ENCODE measurements around the gene ZDHHC24.
A peak's percentile ranks its signal among the peaks of the same experiment; 100 is the strongest.
"Not testable (repeated sequence)": the region's sequence is repeated elsewhere in the genome, so short reads cannot be mapped to it uniquely, and the experiment has no call there.

Gene ZDHHC24

DNA sequence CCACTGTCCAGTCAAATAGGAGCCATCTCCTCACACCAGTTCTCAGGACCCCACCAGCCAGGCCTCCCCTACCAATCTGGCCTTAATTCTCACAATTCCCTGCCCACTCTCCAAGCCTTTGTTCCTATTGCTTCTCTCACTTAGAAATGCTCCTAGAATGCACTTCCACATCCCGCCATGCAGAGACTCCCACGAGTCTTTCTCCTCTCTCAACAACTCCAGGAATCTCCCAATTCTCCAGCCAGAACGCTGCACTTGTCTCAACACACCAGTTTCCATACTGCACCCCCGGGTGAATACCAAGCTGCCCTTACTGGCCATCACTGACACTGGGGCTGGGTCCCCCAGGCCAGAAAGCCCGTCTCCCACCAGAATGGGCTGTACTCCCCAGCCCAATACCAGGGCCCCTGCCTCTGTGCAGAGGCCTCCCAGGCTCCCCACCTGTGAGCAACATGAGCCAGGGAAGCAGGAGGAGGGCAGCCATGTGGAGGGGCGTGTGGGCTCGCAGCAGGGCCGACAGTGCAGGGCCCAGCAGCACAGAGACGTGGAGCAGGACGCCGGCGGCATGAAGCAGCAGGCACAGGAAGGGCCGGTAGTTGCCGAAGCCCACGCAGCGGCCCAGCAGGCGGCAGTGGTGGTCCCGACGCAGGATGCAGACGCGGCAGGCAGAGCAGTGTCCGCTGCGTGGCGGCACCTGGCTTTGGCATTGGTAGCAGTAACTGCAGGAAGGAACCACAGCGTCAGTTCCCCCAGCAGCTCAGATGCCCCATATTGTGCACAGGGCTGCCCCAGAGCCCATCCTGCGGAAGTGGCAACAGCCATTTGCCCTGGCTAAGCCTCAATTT is 2.4 kb downstream of the ZDHHC24 start:
- DNase-seq = peak; percentile 36

DNA sequence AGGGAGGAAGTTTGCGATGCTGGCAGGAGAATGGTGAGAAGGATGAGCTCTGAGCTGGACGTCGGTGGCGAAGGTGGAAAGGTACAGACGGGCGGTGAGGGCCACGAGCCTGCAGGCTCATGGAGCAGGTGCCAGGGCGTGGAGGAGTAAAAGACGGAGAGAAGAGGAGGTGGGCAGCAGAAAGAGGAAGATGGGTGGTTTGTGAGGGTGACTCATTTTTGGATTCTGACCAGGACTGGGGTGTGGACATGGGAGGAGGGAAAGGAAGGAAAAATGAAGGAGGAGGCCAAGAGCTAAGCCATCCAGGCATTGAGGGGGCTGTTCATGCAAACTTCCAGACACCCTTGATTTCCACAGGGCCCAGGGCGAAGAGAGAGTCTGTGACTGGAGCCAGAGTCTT is 3.5 kb downstream of the ZDHHC24 start:
- no peak for DNase-seq

DNA sequence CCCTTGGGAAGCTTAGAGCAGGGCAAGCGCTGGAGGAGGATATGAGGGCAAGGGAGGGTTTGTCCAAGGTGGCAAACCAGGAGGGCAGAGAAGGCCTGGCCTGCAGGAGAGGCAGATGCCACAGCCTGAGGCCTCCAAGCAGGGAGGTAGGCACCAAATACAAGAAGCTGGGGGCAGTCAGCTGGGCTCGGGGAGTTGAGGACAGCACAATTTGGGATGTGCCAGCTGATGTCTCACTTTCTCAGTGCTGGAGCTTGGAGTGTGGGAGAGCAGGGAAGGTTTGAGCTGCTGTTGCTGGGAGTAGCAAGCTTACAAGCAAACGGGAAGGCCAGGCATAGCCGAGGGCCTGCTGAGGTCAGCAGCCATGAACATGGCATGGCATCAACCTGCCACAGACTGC is 4.0 kb downstream of the ZDHHC24 start:
- DNase-seq = no peak

DNA sequence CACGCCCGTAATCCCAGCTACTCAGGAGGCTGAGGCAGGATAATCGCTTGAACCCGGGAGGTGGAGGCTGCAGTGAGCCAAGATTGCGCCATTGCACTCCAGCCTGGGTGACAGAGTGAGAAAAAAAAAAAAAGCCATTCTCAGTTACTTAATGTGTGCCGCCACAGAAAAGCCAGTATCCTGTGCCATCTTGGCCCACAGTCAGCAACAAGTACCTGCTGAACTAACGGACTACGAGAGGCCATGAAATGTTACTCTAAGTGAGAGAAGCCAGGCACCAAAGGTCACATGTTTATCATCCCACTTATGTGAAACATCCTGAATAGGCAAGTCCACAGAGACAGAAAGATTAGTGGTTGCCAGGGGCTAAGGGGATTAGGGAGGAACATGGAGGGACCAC is 5.2 kb downstream of the ZDHHC24 start:
- not testable (repeated sequence) for DNase-seq

DNA sequence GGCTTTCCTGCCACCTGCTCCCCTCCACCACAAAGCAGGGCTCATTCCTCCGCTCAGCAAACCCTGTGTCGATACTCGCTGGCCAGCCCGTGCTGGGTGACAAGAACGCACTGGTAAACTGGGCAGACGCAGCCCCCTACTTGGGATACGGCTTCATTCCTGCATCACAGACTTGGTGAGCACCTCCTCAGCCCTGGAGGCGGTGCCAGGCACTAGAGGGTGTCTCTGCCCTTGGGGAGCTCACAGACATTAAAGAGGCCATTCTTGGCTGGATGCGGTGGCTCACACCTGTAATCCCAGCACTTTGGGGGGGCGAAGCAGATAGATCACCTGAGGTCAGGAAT is 6.0 kb downstream of the ZDHHC24 start:
- no peak for DNase-seq

DNA sequence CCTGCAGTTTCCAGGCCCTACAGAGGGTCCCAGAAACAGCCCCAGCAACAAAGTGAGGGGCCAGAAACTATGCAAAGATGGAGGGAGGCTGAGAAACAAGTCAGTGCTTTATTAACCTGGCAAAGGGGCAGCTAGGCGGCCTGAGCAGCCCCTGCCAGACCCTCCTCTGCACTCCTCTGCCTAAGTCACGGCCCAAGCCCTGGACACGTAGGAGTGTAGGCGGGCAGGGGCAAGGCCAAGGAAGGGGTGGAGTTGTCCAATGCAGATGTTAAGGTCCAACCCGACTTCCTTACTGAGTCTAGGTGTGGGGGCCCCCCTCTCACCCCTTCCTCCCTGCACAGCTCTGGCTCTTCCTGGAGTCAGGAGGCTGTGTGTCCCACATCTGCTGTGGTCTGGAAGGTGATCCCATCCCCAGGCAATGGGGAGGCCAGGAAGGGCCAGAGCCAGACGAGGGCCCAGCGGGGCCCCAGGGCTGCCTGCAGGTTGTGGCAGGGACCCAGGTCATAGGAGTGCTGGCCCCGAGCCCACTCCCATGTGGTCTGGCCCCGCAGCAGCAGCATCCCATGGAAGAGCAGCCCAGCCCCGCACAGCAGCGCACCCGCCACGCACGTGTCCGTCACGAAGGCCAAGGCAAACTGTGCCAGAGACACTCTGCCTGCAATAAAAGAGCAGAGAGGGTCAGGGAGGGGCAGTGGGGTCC is 6.5 kb downstream of the ZDHHC24 start:
- DNase-seq = no peak

DNA sequence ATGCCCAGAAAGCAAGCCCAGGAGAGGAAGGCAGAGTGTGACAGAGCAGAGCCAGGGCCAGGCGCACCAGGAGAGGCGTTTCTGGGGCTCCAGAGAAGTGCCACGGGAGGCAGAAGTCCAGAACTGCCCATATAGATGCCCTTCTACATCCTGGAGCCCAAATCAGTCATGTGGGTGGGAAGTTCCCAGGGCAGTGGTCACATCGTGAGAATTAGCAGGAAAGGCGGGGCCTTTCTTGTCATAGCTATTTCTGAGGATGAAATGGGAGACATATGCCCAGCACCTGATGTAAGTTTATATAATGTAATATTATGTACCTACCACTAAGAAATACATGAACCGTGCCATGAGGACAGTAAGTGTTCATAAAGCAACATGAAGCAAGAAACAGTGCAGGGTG is 13.1 kb downstream of the ZDHHC24 start:
- no peak for DNase-seq

DNA sequence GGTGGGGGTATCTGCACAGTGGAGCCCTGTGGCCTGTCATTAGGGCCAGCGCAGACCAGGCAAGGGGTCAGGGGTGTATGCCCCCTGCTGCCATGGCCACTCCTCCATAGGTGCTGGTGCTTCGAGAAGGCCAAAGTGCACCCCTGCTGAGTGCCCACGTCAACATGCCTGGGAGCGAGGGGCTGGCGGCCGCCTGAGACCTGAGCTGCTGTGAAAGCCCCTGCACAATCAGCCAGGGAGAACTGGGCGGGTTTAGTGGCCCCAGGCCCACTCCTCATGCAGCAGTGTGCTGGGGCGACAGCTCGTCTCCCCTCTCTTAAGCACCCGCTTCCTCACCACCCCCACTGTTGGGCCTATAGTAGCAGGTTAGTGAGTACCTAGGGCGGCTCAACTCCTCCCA is 14.0 kb downstream of the ZDHHC24 start:
- DNase-seq = no peak

DNA sequence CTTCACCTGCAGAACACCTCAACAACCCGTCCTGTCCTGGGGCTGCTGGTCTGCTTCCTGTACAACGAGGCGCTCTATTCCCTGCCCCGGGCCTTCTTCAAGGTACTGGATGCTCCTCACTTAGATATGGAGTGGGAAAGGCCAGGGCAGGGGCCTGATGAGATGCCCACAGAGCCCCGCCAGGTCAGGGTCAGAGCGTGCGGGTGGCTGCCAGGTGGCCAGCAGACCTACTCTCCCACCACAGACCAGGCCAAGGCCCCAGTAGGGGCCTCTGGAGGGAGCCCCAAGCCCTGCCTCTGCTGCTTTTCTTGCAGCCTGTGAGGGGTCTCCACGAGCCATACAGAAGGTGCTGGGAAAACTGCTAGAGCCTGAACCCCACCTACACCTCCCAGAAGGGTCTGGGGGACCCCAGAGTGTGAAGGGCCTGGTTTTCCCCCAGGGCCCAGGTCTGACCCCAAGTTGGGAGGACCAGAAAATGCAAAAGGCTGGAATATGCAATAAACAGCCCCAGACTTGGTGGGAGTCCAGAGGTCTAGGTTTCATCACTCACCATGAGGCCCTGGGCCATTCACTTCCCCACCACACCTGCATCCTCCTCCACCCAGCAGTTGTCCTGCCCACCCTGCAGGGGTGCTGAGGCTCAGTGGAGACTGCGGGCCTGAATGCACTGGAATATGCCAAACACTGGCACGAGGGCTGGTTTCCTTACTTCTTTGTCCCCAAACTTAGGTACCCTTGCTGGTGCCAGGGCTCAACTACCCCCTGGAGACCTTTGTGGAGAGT is 14.7 kb downstream of the ZDHHC24 start:
- no peak for DNase-seq

DNA sequence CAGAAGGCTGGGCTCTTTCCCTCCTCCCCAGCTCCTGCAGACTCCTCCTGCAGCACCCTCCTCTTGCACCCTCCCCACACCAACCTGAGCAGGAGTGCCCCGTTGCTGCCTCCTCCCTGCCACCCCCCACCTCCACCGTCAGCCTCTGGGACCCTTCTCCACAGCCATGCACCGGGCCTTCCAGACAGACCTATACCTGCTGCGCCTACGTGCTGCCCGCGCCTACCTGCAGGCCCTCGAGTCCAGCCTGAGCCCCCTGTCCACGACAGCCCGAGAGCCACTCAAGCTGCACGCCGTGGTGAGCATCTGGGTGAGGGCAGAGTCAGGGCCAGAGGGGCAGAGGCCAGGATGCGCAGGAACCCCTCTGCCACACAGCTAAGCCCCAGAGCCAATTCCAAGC is 16.2 kb downstream of the ZDHHC24 start:
- no peak for DNase-seq

DNA sequence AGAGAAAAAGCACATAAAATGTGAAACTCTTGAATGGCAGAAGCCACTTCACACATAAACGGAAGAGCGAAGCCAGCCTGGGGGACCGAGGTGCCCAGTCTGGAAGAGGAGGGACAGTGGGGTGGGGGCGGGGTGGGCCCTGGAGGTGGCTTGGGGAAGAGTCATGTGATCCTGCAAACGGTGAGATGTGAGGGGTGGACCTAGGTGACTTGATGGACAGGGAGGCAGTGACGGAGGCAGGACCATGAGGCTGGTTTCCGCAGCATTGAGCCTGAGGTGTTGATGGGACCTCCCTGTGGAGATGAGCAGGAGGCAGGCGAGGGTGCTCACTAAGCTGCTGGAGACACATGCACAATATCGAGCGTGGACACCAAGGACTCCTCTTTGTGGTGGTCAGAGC is 16.8 kb downstream of the ZDHHC24 start:
- DNase-seq = no peak

DNA sequence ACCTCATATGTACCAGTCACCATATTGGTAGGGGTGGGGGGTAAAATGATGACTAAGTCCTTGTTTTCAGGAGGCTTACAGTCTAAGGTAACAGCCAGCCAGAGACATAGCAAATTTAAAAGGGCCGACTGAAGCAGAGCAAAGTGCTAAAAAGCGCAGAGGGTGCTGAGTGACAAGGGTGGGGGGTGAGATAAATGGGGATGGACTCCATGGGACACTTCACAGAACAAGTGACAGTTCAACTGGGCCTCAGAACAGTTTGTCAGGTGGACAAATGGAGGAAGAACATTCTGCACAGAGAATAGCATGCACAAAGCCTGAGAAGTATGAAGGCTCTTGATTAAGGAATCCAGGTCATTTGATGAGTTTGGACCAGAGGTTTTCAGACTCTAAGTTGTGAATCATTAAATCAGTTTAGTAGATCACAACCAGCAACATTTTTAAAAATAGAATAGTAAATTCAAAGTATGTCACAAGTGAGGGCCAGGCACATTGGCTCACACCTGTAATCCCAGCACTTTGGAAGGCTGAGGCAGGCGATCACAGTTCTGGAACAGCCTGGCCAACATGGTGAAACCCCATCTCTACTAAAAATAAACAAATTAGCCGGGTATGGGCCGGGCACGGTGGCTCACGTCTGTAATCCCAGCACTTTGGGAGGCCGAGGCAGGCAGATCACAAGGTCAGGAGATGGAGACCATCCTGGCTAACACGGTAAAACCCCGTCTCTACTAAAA is 21.4 kb downstream of the ZDHHC24 start:
- no peak for DNase-seq

DNA sequence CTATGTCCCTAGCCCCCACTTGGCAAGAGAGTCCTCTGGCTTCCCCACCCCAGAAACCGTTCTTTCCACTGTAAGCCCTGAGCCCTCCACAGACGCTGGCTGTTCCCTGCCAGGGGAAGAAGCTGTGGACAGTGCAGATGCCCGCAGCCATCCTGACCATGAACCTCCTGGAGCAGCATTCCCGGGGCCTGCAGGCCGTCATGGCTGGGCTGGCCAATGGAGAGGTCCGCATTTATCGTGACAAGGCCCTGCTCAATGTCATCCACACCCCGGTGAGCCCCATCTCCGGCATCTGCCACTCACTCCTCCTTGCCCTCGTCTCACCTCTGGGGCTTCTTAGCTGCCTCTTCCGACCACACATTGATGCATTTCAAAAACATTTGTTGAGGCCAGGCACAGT is 22.2 kb downstream of the ZDHHC24 start:
- DNase-seq = no peak

DNA sequence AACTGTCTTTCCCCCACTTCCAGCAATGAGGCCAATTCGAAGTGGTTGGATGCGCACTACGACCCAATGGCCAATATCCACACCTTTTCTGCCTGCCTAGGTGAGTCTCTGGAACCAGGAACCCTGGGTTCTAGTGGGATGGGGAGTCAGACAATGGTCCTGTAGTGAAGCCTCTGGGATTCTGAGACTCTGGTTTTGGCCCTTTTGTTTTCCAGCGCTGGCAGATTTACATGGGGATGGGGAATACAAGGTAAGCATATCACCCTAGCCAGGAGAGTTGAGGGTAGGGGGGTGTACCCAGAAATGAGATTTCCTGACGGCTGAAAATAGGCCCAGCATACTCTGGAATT is 34.9 kb downstream of the ZDHHC24 start:
- no peak for DNase-seq

DNA sequence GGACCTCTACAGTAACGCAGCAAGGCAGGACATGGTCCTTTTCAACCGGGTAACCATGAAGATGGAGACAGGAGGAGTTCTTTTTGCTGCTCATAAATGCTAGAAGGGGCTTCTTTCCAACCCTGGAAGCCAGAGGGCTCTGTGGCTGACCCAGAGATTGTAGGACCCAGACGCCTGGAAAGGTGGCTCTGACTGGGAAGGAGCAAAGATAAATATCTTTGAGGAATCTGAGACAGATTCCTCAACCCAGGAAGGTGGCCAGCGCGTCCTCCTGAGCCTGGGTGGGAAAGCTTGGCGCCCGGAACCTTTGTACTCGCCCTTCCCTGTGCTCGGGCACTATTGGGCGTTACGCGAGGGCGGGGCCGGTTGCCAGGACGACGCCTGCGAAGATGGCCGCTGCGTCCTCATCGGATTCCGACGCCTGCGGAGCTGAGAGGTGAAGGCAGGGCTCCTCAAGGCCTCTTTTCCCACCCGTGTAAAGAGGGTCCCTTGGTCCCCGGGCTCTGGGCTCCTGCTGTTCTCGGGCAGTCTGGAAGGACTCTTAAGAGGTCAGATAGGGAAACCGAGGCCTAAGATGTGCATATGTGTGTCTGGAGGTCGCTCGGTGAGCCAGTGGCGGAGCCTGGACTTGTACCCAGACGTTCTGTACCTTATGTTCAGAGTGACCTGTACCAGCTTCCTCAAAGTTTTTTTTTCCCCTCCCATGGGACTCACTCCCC is 35.4 kb downstream of the ZDHHC24 start, which contains the start of gene BBS1:
TSS of gene BBS1 (plus strand) at position 365 of the 719 bp plus-strand sequence. CDS start at position 390, 25 bp downstream.
- DNase-seq = peak; percentile 64

DNA sequence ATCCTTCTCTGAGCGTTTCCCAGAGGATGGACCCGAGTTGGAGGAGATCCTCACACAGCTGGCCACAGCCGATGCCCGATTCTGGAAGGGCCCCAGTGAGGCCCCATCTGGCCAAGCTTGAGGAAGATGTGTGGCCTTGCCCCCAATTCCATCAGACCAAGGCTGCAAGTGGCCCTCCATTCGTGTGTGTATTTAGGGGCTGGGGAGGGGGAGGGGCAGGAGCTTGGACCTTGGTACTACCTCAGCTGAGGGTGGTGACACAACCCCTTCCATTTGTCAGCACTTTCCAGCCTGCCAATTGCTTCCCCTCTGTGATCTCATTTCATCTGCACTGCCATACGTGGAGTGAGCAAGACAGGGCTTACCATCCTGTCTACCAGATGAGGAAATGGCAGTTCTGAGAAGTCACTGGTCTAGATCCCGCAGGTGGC is 36.7 kb downstream of the ZDHHC24 start:
- no peak for DNase-seq

DNA sequence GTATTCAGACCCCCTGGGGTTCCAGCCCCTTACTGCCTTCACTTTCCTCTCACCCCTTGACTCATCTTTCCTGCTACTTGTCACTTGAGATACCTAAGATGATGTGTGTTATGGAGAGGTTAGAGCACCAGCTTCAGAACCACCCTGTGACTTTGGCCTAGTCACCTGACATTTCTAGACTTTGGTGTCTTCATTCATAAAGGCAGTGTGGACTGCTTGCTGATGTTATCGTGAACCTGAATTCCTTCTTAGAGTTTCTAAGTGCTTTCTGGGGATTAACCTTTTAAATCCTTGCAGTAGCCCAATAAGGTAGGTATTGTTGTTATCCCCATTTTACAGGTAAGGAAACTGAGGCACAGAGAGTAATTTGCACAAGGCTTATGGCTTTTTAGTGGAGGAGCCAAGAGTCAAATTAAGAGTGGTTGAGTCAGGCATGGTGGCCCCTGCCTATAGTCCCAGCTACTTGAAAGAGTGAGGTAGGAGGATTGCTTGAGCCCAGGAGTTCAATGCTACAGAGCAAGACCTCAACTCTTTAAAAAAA is 40.5 kb downstream of the ZDHHC24 start:
- DNase-seq = no peak

DNA sequence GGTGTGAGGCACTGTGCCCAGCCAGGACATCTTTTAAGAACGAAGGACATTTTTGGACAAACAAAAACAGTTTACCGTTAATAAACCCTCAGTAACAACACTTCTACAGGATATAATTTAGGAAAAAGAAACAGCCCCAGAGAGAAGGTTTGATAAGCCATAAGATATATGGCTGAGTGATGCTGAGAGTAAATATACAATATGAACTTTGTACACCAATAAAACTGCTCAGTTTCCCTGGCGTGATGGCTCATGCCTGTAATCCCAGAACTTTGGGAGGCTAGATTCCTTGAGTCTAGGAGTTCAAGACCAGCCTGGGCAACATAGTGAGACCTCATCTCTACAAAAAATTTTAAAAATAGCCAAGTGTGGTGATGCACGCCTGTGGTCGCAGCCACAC is 47.3 kb downstream of the ZDHHC24 start:
- no peak for DNase-seq

DNA sequence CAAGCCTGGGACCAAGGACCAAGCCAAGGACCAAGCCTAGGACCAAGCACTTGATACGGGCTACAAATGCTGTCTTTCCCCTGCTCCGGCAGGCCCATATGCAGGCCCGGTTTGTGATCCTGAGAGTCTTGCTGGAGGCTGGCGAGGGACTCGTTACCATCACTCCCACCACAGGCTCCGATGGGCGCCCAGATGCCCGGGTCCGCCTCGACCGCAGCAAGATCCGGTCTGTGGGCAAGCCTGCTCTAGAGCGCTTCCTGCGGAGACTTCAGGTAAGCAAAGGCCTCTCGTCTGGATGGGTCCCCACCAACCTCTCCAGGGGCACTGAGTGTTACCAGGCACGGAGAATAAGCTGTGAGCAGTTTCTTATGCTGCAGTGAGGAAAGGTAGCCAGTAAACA is 48.6 kb downstream of the ZDHHC24 start:
- DNase-seq = no peak

DNA sequence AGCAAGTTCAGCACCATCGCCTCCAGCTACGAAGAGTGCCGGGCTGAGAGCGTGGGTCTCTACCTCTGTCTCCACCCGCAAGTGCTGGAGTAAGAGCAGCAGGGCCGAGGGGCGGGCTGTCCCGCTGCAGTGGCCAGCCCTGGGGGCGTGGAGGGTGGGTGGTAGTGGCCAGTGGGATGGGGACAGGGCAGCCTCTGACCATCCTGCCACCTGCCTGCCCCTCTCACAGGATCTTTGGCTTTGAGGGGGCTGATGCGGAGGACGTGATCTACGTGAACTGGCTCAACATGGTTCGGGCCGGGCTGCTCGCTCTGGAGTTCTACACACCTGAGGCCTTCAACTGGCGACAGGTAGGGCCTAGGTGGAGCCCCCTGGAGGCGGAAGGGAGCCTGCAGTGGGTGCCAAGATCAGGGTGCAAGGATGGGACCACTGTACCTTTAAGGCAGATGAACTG is 50.4 kb downstream of the ZDHHC24 start:
- DNase-seq = no peak

DNA sequence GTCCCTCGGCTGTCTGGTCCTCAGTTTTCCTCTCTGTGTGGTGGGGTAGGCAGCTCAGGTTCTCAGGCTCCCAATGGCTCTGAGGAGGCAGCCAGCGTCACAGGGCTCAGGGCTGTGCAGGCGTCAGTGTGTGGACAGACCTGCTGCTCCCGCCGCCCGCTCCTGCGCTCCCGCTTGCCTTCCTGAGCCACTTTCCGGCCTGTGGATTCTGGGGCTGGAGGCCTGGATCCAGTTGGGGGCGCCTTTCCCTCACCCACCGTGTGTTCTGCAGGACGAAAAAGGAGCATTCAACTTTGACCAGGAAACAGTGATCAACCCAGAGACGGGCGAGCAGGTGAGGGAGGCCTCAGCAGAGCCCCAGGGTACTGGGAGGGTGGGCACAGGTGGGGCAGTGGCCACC is 50.9 kb downstream of the ZDHHC24 start:
- DNase-seq = no peak

DNA sequence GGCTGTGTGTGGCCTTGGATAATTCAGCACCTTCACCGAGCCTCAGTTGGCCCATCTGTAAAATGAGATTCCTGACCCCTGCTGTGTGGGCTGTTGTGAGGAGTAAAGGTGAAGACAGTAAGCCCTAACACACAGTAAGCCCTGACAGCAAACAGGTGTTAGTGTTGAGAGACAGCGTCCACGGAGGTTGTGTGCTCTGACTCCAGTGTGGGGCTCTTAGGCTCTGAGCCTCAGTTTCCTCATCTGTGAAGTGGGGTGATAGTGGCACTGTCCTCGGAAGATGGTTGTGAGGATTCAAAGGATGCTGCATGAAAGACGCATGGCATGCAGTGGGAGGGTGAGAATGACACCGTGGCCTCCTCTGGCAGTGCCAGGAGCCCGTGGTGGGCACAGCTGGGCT is 51.4 kb downstream of the ZDHHC24 start:
- no peak for DNase-seq
